CD4-positive, CD25-positive, alpha-beta regulatory T cell (primary cell): ENCODE measurements around the gene SFXN5. TPM values are rescaled to one million over a fixed set of nuclear protein-coding genes. Genes with fewer than 3 reads are reported as not detected.
"Not testable (repeated sequence)": the region's sequence is repeated elsewhere in the genome, so short reads cannot be mapped to it uniquely, and the experiment has no call there.

Source experiments
- ATAC-seq, 2 donors: fragments of 150-1000 bp; cut with Tn5 transposase; one replicate each; pipeline ENCODE4 v1.10.0; 2021; ENCODE audit warnings: low read depth in 2 of 2, moderate number of reproducible peaks in 2 of 2, moderate library complexity in 1 of 2
- DNase-seq, 3 donors: peaks; one replicate each; pipeline versions ENCODE4 v3.0.0 to v3.0.0-alpha.2; 2012 to 2022; ENCODE audit warnings: mixed read lengths in 1 of 3
- H3K27ac ChIP-seq: one replicate; pipeline ENCODE4 v1.7.0; 2013; ENCODE audit warnings: mild to moderate bottlenecking, low read length; ENCODE audit not compliant: insufficient read depth, poor library complexity, severe bottlenecking
- H3K27me3 ChIP-seq: one replicate; pipeline ENCODE4 v1.7.0; 2013; ENCODE audit warnings: low read length; ENCODE audit not compliant: control insufficient read depth, insufficient read depth
- H3K36me3 ChIP-seq: one replicate; pipeline ENCODE4 v1.7.0; 2013; ENCODE audit warnings: mild to moderate bottlenecking, low read length, moderate library complexity; ENCODE audit not compliant: control insufficient read depth, insufficient read depth
- H3K4me1 ChIP-seq: 2 replicates; pipeline ENCODE4 v1.7.0; 2013; ENCODE audit warnings: mild to moderate bottlenecking, low read length; ENCODE audit not compliant: insufficient read depth, control insufficient read depth, poor library complexity, severe bottlenecking
- H3K4me3 ChIP-seq: one replicate; pipeline ENCODE4 v1.7.0; 2013; ENCODE audit warnings: low read depth, mild to moderate bottlenecking, low read length, moderate library complexity
- H3K9me3 ChIP-seq, 2 experiments: 1 replicate in 1 of 2; 2 replicates in 1 of 2; pipeline ENCODE4 v1.7.0; 2013; ENCODE audit warnings: low read length in 2 of 2, mild to moderate bottlenecking in 1 of 2, moderate library complexity in 1 of 2; ENCODE audit not compliant: control insufficient read depth in 2 of 2
- H3K27ac Mint-ChIP-seq, 3 donors: one replicate each; pipeline ENCODE4 v1.8.0; 2020 to 2022; ENCODE audit warnings: mild to moderate bottlenecking in 3 of 3, mixed read lengths in 3 of 3, moderate library complexity in 2 of 3
- H3K27me3 Mint-ChIP-seq: one replicate; pipeline ENCODE4 v1.8.0; 2022; ENCODE audit warnings: mild to moderate bottlenecking, mixed read lengths
- H3K36me3 Mint-ChIP-seq: one replicate; pipeline ENCODE4 v1.8.0; 2020; ENCODE audit warnings: mixed read lengths
- H3K4me1 Mint-ChIP-seq, 4 donors: one replicate each; pipeline ENCODE4 v1.8.0; 2020 to 2022; ENCODE audit warnings: mixed read lengths in 4 of 4, mild to moderate bottlenecking in 1 of 4
- H3K4me3 Mint-ChIP-seq, 4 donors: one replicate each; pipeline ENCODE4 v1.8.0; 2020 to 2022; ENCODE audit warnings: mild to moderate bottlenecking in 4 of 4, mixed read lengths in 4 of 4, moderate library complexity in 3 of 4
- H3K9me3 Mint-ChIP-seq, 7 donors: one replicate each; pipeline ENCODE4 v1.8.0; 2020 to 2022; ENCODE audit warnings: mixed read lengths in 7 of 7, mild to moderate bottlenecking in 3 of 7, moderate library complexity in 2 of 7
- polyA plus RNA-seq, 4 donors: library from polyadenylated mRNA; unstranded; fragments of 300-500 nt; fragmentation: Illumina TruSeq; gene quantifications; one replicate each; pipeline ENCODE4 v1.2.3, GENCODE V29; 2021
- total RNA-seq: library from RNA; stranded (reverse); gene quantifications from one replicate; pipeline ENCODE4 v1.2.3, GENCODE V29; 2022

Gene SFXN5
- total and polyA plus RNA-seq, 5 donors from 2014 or later, result 1.0 to 8.0 (median 1.9) TPM

DNA sequence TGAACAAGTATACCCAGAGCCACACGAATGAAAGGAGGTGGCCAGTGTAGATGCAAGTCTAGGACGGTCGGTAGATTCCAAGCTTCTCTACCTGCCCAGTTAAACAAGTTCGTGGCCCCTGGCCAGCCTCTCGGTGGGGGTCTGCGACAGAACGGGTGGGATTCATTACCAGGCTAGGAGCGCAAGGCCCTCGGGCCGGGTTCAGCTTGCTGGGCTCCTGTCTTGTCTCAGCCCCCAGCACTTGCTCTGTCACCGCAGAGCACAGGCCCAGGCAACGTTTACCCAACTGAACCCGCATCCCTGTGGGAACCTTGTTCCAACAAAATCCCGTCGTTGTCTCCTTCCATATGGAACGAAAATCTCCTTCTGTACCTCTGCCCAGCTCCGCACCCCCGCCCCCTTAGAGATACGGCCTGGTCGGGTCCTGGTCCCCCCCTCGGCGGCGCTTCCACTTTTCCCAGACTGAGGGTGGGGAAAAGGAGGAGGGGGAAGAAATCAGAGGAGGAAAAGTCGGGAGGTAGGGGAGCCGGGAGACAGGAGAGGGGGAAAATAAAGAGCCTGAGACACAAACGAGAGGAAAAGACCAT lies 156.1 kb downstream of the SFXN5 start:
- Histone ChIP-seq H3K4me1 (peaks cover 45% of the 10 kb centered on the region), H3K4me3 (no peak overlapping the region), H3K27me3 (peaks cover 41% of the 10 kb centered on the region), H3K27ac (no peak overlapping the region), H3K9me3 (no peaks in the 10 kb centered on the region), H3K36me3 (no peaks in the 10 kb centered on the region)
- DNase-seq, result no peak
- Mint-ChIP-seq H3K27ac (no peak overlapping the region), H3K9me3 (peaks cover 0 to 3% (median 0%) of the 10 kb centered on the region in 7 donors), H3K27me3 (peaks cover 81% of the 10 kb centered on the region), H3K4me1 (peaks cover 4 to 42% (median 13%) of the 10 kb centered on the region in 4 donors), H3K4me3 (peak overlapping the region; percentile 72 to 92 (median 77)), H3K36me3 (no peaks in the 10 kb centered on the region)
- no peak for ATAC-seq

GRCh38 chr2:72914589-72915319 lies 156.8 kb downstream of the SFXN5 start:
- Mint-ChIP-seq H3K27ac (no peak overlapping the region), H3K9me3 (peaks cover 0 to 3% (median 0%) of the 10 kb centered on the region in 7 donors), H3K27me3 (peaks cover 74% of the 10 kb centered on the region), H3K4me3 (peak overlapping the region; percentile 72 to 92 (median 77)), H3K36me3 (no peaks in the 10 kb centered on the region), H3K4me1 (peaks cover 4 to 39% (median 13%) of the 10 kb centered on the region in 4 donors)
- ATAC-seq, result no peak
- DNase-seq, result no peak
- no peak overlapping the region for H3K27ac ChIP-seq
- H3K9me3 ChIP-seq, result no peaks in the 10 kb centered on the region
- no peak overlapping the region for H3K4me3 ChIP-seq
- H3K36me3 ChIP-seq, result no peaks in the 10 kb centered on the region
- peaks cover 39% of the 10 kb centered on the region for H3K4me1 ChIP-seq
- peaks cover 44% of the 10 kb centered on the region for H3K27me3 ChIP-seq

- ATAC-seq, result no peak
- H3K27ac ChIP-seq, result no peak overlapping the region
- H3K36me3 ChIP-seq, result no peaks in the 10 kb centered on the region
- peak overlapping the region in 1 of 4 donors; percentile 22 for H3K4me3 Mint-ChIP-seq
- H3K27me3 Mint-ChIP-seq, result peaks cover 74% of the 10 kb centered on the region
- H3K4me3 ChIP-seq, result no peak overlapping the region
- H3K36me3 Mint-ChIP-seq, result no peaks in the 10 kb centered on the region
- H3K9me3 ChIP-seq, result no peaks in the 10 kb centered on the region
- H3K4me1 Mint-ChIP-seq, result peaks cover 4 to 34% (median 11%) of the 10 kb centered on the region in 4 donors
- H3K4me1 ChIP-seq, result peaks cover 37% of the 10 kb centered on the region
- H3K27ac Mint-ChIP-seq, result no peak overlapping the region
- peaks cover 0 to 3% (median 0%) of the 10 kb centered on the region in 7 donors for H3K9me3 Mint-ChIP-seq
- H3K27me3 ChIP-seq, result peaks cover 43% of the 10 kb centered on the region
- DNase-seq, result no peak
Observed at GRCh38 chr2:72914206-72914559, 157.3 kb downstream of the SFXN5 start.

- Mint-ChIP-seq H3K36me3 (no peaks in the 10 kb centered on the region), H3K4me3 (peak overlapping the region in 2 of 4 donors; percentile 6 to 22), H3K9me3 (peaks cover 0 to 3% (median 0%) of the 10 kb centered on the region in 7 donors), H3K4me1 (peaks cover 4 to 29% (median 9%) of the 10 kb centered on the region in 4 donors), H3K27me3 (peaks cover 75% of the 10 kb centered on the region), H3K27ac (no peak overlapping the region)
- peaks cover 33% of the 10 kb centered on the region for H3K4me1 ChIP-seq
- H3K9me3 ChIP-seq, result no peaks in the 10 kb centered on the region
- ATAC-seq (no peak), DNase-seq (no peak)
- H3K4me3 ChIP-seq, result no peak overlapping the region
- H3K27ac ChIP-seq, result no peak overlapping the region
- H3K27me3 ChIP-seq, result peaks cover 46% of the 10 kb centered on the region
- no peaks in the 10 kb centered on the region for H3K36me3 ChIP-seq
Observed at GRCh38 chr2:72913486-72914205, 157.9 kb downstream of the SFXN5 start.

GRCh38 chr2:72911256-72911655 lies 160.3 kb downstream of the SFXN5 start:
- peaks cover 49% of the 10 kb centered on the region for H3K27me3 ChIP-seq
- H3K4me1 ChIP-seq, result peaks cover 12% of the 10 kb centered on the region
- no peak overlapping the region for H3K4me3 Mint-ChIP-seq
- H3K4me3 ChIP-seq, result no peak overlapping the region
- H3K36me3 Mint-ChIP-seq, result no peaks in the 10 kb centered on the region
- H3K27me3 Mint-ChIP-seq, result peaks cover 66% of the 10 kb centered on the region
- no peaks in the 10 kb centered on the region for H3K9me3 ChIP-seq
- no peaks in the 10 kb centered on the region for H3K36me3 ChIP-seq
- H3K27ac Mint-ChIP-seq, result no peak overlapping the region
- peaks cover 4 to 18% (median 8%) of the 10 kb centered on the region in 4 donors for H3K4me1 Mint-ChIP-seq
- H3K27ac ChIP-seq, result no peak overlapping the region
- H3K9me3 Mint-ChIP-seq, result peaks cover 0 to 4% (median 1%) of the 10 kb centered on the region in 7 donors
- DNase-seq, result no peak
- ATAC-seq, result no peak

GRCh38 chr2:72908741-72909140 lies 162.8 kb downstream of the SFXN5 start:
- no peaks in the 10 kb centered on the region for H3K4me1 Mint-ChIP-seq
- H3K4me3 Mint-ChIP-seq, result no peak overlapping the region
- H3K36me3 Mint-ChIP-seq, result no peaks in the 10 kb centered on the region
- H3K27ac Mint-ChIP-seq, result no peak overlapping the region
- H3K27me3 Mint-ChIP-seq, result peaks cover 46% of the 10 kb centered on the region
- no peak for ATAC-seq
- Histone ChIP-seq H3K9me3 (no peaks in the 10 kb centered on the region), H3K27me3 (peaks cover 40% of the 10 kb centered on the region), H3K27ac (no peak overlapping the region), H3K4me3 (no peak overlapping the region), H3K36me3 (no peaks in the 10 kb centered on the region), H3K4me1 (no peaks in the 10 kb centered on the region)
- DNase-seq, result no peak
- H3K9me3 Mint-ChIP-seq, result peaks cover 0 to 5% (median 4%) of the 10 kb centered on the region in 7 donors

GRCh38 chr2:72907369-72907768 lies 164.1 kb downstream of the SFXN5 start:
- H3K36me3 ChIP-seq, H3K27ac ChIP-seq, DNase-seq, H3K36me3 Mint-ChIP-seq, H3K9me3 Mint-ChIP-seq, H3K9me3 ChIP-seq, H3K4me1 Mint-ChIP-seq, H3K4me1 ChIP-seq, H3K27ac Mint-ChIP-seq, ATAC-seq, H3K4me3 Mint-ChIP-seq, H3K4me3 ChIP-seq: not testable (repeated sequence)
- peaks cover 44% of the 10 kb centered on the region for H3K27me3 Mint-ChIP-seq
- H3K27me3 ChIP-seq, result peaks cover 40% of the 10 kb centered on the region
